Measurements from ENCODE around the gene C6orf62.
"Not testable (repeated sequence)": the region's sequence is repeated elsewhere in the genome, so short reads cannot be mapped to it uniquely, and the experiment has no call there.

DNA sequence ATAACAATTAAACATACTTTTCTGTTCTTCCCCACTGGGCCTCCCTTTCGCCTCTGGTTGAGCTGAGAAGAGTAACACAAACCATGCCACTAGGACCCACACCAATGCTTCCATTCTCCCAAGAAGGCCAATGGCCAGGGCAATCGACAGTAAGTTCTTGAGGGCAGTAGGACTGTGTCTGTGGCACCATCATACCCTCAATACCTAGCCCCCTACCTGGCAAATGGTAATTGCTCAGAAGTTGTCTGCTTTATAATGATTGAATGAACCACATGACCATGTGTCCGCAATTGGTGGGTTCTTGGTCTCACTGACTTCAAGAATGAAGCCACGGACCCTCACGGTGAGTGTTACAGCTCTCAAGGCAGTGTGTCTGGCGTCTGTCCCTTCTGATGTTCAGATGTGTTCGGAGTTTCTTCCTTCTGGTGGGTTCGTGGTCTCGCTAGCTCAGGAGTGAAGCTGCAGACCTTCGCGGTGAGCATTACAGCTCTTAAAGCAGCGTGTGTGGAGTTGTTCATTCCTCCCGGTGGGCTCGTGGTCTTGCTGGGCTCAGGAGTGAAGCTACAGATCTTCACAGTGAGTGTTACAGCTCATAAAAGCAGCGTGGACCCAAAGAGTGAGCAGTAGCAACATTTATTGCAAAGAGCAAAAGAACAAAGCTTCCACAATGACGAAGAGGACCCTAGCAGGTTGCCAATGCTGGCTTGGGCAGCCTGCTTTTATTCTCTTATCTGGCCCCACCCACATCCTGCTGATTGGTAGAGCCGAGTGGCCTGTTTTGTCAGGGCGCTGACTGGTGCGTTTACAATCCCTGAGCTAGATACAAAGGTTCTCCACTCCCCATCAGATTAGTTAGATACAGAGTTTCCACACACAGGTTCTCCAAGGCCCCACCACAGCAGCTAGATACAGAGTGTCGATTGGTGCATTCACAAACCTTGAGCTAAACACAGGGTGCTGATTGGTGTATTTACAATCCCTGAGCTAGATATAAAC lies 46.2 kb upstream of the C6orf62 start:
- TF ChIP-seq, protein P1, sequence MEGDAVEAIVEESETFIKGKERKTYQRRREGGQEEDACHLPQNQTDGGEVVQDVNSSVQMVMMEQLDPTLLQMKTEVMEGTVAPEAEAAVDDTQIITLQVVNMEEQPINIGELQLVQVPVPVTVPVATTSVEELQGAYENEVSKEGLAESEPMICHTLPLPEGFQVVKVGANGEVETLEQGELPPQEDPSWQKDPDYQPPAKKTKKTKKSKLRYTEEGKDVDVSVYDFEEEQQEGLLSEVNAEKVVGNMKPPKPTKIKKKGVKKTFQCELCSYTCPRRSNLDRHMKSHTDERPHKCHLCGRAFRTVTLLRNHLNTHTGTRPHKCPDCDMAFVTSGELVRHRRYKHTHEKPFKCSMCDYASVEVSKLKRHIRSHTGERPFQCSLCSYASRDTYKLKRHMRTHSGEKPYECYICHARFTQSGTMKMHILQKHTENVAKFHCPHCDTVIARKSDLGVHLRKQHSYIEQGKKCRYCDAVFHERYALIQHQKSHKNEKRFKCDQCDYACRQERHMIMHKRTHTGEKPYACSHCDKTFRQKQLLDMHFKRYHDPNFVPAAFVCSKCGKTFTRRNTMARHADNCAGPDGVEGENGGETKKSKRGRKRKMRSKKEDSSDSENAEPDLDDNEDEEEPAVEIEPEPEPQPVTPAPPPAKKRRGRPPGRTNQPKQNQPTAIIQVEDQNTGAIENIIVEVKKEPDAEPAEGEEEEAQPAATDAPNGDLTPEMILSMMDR (IDR thresholded peaks at IDR 0.05) = not testable (repeated sequence)
- peak; percentile 36 to 40 for TF ChIP-seq POLR2A (IDR thresholded peaks at IDR 0.05)
